ENCODE results near the gene S100A6.

GRCh38 chr1:153536012-153536670 is 350 bp upstream of the S100A6 start:
- TF ChIP-seq EP300 (IDR thresholded peaks at IDR 0.05) (no peak), CTCF (IDR thresholded peaks at IDR 0.05) (no peak), POLR2AphosphoS5 (IDR thresholded peaks at IDR 0.05) (peak; percentile 84), POLR2A (IDR thresholded peaks at IDR 0.05) (peak; percentile 64 to 77)

Data from gastroesophageal sphincter (tissue), 3 donors.